Osteocyte (in vitro differentiated cells): ENCODE results near the gene DPEP3. TPM values are rescaled to one million over a fixed set of nuclear protein-coding genes. Genes with fewer than 3 reads are reported as not detected.

Source experiments
- DNase-seq: peaks from one replicate; pipeline ENCODE4 v3.0.0; 2021; ENCODE audit warnings: mixed read lengths; ENCODE audit not compliant: unreplicated experiment; ENCODE audit errors: extremely low spot score
- H3K27ac Mint-ChIP-seq: one replicate; pipeline ENCODE4 v1.8.0; 2021; ENCODE audit warnings: mild to moderate bottlenecking, mixed read lengths; ENCODE audit not compliant: unreplicated experiment
- H3K27me3 Mint-ChIP-seq: one replicate; pipeline ENCODE4 v1.8.0; 2021; ENCODE audit warnings: mixed read lengths; ENCODE audit not compliant: unreplicated experiment
- H3K36me3 Mint-ChIP-seq: one replicate; pipeline ENCODE4 v1.8.0; 2021; ENCODE audit warnings: mixed read lengths; ENCODE audit not compliant: unreplicated experiment
- H3K4me1 Mint-ChIP-seq: one replicate; pipeline ENCODE4 v1.8.0; 2021; ENCODE audit warnings: mixed read lengths; ENCODE audit not compliant: unreplicated experiment
- H3K4me3 Mint-ChIP-seq: one replicate; pipeline ENCODE4 v1.8.0; 2021; ENCODE audit warnings: mild to moderate bottlenecking, moderate library complexity, mixed read lengths; ENCODE audit not compliant: unreplicated experiment
- H3K9me3 Mint-ChIP-seq: one replicate; pipeline ENCODE4 v1.8.0; 2021; ENCODE audit warnings: mixed read lengths; ENCODE audit not compliant: unreplicated experiment
- total RNA-seq: library from RNA; stranded (reverse); gene quantifications from 2 replicates; pipeline ENCODE4 v1.2.1, GENCODE V29; 2021
- TF ChIP-seq, protein P1 (sequence below): fragments of 200-600 bp; sonication (generic); IDR thresholded peaks from 2 replicates; pipeline ENCODE4 v1.5.0; 2021; ENCODE audit warnings: antibody characterized with exemption, mild to moderate bottlenecking, moderate library complexity

Gene DPEP3
- total RNA-seq, 1 donor from 2014 or later: not detected

GRCh38 chr16:67946966-67947558, 33.2 kb downstream of the DPEP3 start:
- TF ChIP-seq, protein P1, sequence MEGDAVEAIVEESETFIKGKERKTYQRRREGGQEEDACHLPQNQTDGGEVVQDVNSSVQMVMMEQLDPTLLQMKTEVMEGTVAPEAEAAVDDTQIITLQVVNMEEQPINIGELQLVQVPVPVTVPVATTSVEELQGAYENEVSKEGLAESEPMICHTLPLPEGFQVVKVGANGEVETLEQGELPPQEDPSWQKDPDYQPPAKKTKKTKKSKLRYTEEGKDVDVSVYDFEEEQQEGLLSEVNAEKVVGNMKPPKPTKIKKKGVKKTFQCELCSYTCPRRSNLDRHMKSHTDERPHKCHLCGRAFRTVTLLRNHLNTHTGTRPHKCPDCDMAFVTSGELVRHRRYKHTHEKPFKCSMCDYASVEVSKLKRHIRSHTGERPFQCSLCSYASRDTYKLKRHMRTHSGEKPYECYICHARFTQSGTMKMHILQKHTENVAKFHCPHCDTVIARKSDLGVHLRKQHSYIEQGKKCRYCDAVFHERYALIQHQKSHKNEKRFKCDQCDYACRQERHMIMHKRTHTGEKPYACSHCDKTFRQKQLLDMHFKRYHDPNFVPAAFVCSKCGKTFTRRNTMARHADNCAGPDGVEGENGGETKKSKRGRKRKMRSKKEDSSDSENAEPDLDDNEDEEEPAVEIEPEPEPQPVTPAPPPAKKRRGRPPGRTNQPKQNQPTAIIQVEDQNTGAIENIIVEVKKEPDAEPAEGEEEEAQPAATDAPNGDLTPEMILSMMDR: no peak
- peaks cover 3% of the 10 kb centered on the region for H3K4me1 Mint-ChIP-seq
- no peak for DNase-seq
- peaks cover 17% of the 10 kb centered on the region for H3K36me3 Mint-ChIP-seq
- no peaks in the 10 kb centered on the region for H3K9me3 Mint-ChIP-seq
- H3K27ac Mint-ChIP-seq: no peak overlapping the region
- no peaks in the 10 kb centered on the region for H3K27me3 Mint-ChIP-seq
- H3K4me3 Mint-ChIP-seq: no peak overlapping the region

- Mint-ChIP-seq H3K36me3 (peaks cover 12% of the 10 kb centered on the region), H3K27ac (no peak overlapping the region), H3K9me3 (no peaks in the 10 kb centered on the region), H3K4me1 (peaks cover 3% of the 10 kb centered on the region), H3K4me3 (no peak overlapping the region), H3K27me3 (no peaks in the 10 kb centered on the region)
- DNase-seq: no peak
- TF ChIP-seq, protein P1: no peak
Measured at GRCh38 chr16:67946128-67946569, 34.1 kb downstream of the DPEP3 start.

DNA sequence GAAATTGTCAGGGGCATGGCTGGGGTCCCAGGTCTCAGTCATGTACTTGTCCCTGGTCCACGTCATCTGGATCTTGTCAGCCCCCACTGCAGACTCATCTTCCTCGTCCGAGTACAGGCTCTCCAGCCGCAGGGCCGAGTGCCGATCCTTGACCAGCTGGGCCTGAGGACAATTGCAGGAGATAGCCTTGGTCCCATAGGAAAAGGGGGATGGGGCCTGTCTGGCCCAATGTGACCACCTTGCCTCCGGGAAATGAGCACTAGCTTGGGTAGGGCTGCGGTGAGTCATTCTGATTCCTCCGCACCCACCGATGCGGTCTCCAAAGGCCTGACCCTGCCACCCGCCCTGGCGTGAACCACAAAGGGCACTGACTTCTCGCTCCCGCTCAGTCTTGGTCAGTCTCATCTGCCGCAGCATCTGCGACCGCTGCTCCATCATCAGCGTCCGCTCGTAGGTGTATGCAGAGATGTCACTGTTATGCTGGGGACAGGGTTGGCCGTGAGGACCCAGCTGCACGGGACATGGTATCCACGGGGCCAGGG, 34.8 kb downstream of the DPEP3 start:
- Mint-ChIP-seq H3K36me3 (peaks cover 12% of the 10 kb centered on the region), H3K4me1 (peaks cover 3% of the 10 kb centered on the region), H3K9me3 (no peaks in the 10 kb centered on the region), H3K27ac (peak overlapping the region; percentile 3), H3K4me3 (no peak overlapping the region), H3K27me3 (no peaks in the 10 kb centered on the region)
- no peak for DNase-seq
- TF ChIP-seq, protein P1: no peak

DNA sequence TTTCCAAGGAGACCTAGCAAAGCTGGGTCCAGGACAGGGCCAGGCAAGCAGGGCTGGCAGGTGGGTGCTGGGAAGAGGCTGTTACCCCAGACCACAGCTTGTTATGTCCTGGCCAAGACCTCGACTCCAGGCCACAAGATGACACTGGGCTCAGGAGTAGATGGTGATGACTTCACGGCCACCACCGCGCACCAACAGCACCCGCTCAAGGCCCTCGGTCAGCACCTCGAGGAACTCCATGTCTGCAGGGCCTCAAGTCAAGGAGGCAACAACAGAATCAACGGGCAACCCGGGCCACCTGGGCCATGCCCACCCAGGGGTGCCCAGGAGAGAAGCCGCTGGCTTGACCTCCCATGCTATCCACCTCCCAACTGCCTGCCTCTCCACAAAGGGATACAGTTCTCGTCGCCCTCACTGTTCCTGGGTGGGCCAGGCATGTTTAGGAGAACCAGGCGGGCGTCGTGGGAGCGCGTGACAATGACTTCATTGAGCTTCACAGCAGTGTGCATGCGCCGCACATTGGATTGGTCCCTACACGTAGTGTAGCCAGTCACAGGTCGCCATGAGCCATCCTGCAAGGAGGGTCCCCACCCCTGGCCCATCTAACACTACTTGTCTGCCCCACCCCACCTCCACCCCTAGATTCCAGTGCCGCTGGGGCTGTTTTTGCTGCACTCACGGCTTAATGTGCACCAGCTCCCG, 35.5 kb downstream of the DPEP3 start:
- H3K27ac Mint-ChIP-seq: peak overlapping the region; percentile 3
- no peak overlapping the region for H3K4me3 Mint-ChIP-seq
- H3K9me3 Mint-ChIP-seq: no peaks in the 10 kb centered on the region
- no peaks in the 10 kb centered on the region for H3K27me3 Mint-ChIP-seq
- TF ChIP-seq, protein P1: no peak
- DNase-seq: no peak
- peaks cover 3% of the 10 kb centered on the region for H3K4me1 Mint-ChIP-seq
- H3K36me3 Mint-ChIP-seq: peaks cover 12% of the 10 kb centered on the region
